Activated T-cell treated with anti-CD3 and anti-CD28 coated beads for 24 hours (primary cell): ENCODE results near the gene CRABP1.

Experiments used
- DNase-seq: peaks from one replicate; pipeline ENCODE4 v3.0.0-alpha.2; 2020; ENCODE audit warnings: low read depth

The CRABP1 gene

DNA sequence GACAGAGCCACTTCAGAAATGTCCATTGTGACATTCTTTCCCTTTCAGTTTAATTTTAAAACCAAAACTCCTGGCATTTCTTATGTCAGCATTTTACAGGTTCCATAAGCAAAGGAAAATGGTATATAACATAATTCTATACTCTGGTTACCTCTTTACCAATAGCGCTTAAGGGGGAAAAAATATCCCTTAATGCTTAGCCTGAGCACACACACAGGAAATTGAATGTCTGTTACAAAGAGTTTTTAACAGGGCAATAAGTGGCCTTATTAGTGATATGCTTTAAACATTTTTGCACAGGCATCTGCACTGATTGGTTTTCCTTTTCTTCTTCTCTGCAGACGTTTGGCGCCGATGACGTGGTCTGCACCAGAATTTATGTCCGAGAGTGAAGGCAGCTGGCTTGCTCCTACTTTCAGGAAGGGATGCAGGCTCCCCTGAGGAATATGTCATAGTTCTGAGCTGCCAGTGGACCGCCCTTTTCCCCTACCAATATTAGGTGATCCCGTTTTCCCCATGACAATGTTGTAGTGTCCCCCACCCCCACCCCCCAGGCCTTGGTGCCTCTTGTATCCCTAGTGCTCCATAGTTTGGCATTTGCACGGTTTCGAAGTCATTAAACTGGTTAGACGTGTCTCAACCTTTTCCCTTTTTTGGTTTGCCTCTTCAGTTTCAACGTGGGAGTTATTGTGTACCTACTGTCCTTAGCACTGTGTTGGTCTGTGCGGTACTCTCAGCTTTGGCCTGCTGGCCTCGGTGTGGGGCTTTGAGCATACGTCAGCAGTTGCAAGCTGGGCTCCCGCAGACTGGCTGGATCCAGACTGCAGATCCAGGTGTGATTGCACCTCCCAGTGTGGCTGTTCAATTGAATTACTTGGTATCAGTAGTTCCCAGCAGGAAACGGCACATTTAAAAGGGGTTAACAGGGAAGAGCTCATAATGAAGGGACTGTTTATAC is 7.7 kb downstream of the CRABP1 start:
- no peak for DNase-seq

DNA sequence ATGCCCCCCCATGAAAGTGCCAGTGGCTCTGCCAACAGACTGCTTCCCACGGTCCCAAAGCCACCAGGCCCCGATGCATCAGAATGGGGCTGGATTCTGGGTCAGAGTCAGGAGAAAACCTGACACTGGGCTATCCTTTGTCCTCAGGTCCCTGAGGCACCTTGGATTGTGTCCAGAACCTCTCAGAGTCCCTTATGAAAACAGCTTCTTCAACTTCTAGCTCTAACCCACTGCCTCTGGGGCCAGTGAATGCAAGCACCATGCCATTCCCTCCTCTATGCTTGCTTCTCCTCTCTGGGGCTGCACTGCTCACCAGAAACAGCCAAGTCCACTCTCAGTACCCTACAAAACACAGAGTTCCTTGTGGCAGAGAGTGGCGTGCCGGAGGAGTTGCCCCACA is 9.9 kb downstream of the CRABP1 start:
- no peak for DNase-seq

- DNase-seq: no peak
These were observed 11.4 kb downstream of the CRABP1 start for GRCh38 chr15:78351539-78351938.

DNA sequence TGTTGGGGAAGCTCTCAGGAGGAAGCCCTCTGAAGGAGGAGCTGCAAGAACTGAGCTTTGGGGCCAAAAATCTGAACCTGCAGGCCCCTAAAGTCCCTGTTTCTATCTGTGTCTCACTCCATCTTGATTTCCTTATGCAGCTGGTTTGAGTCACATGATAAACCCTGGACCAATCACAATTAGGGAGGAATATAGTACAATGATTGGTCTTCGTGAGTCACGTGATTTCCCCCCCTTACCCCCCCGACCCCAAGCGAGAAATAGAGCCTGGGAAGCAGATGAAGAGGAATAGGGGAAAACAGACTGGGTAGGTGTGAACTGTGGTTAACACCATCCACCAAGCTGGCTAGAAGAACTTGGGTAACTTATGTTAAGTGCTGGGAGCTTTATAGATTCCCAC is 12.9 kb downstream of the CRABP1 start:
- no peak for DNase-seq

GRCh38 chr15:78355177-78355576 is 15.0 kb downstream of the CRABP1 start:
- DNase-seq: no peak

GRCh38 chr15:78358102-78358870 is 18.1 kb downstream of the CRABP1 start:
- DNase-seq: no peak

GRCh38 chr15:78359041-78359808 is 19.1 kb downstream of the CRABP1 start:
- no peak for DNase-seq

DNA sequence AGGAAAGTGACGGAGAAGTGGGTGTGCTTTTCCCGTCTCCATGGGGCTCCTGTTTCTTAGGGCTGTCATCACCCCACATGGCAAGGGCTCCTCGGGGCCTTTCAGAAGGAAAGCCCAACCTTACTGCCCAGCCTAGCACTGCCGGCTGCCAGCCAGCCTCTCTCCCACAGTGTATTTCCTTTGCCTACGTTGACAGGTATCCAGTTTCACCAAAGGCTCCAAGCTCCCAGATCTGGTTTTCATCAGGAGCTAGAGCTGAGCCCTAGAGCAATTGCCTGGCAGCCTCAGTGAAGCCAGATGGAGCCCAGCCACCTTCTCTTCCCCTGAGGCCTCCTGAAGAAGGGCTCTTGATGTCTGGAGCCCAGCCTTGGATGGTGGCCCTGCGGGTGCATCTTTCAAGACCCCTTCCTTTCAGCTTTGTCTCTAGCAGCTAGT is 20.2 kb downstream of the CRABP1 start:
- no peak for DNase-seq

DNA sequence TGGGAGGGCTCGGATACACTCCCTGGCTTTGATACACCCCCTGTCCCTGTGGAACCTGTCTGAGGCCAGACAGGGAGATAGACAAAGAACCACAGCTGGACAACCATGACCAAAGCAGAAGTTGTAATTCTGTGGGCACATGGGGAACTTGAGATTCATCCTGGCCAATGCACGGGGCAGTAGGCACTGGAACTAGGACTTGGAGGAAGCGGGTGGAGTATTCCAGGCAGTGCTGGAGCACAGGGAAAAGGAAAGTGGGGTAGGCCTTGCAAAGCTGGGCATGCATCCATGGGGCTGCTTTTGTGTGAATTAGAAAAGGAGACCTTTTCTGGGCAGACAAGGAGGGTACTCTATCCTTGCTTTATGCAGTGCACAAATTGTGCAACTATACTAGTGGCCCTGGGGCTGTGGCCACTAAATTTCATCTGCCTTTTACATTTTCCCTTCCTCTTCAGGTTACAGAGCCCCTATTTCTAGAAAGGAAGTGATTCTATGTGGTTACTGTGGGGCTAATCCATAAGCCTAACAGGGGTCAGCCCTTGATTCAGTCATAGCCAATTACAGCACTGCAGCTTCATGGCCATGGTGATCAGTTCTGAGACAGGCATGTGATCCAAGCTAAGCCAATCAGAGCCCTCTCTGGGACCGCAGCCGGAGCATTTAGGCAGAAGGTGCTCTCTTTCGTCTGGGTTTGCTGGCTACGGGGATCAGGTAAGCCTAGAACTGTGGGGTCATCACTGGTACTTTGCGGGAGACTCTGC is 21.0 kb downstream of the CRABP1 start:
- DNase-seq: no peak

DNA sequence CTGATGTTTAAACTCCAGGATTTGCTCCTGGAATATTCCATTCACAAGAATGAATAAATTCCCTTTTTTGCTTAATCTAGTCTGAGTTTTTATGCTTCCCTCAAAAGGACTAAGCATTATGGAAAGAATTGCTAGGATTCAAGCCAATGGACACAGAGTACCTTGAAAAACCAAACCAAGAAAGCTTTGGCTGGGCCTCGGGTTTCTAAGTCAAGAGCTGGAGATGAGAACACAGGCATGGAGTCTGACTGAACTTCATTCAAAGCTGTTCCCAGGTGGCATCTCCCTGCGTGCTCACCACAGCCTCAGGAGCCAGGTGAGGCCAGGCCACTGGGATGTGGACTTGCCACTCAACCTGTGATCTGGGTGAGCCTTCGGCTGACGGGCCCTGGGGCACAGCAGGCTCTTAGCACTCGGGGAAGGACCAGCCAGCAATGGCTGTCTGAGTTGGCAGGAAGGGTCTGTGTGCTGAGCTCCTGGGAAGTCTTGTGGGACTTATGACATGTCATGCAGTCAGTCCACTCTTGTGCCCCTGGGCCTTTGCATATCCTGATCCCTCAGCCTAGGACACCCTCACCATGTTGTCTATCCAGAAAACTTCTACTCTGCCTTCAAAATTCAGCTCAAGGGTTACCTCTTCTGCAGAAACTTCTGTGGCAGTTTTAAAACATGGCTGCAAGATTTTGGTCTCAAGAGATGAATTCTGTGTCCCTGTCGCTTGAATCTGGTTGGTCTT is 21.8 kb downstream of the CRABP1 start:
- no peak for DNase-seq

DNA sequence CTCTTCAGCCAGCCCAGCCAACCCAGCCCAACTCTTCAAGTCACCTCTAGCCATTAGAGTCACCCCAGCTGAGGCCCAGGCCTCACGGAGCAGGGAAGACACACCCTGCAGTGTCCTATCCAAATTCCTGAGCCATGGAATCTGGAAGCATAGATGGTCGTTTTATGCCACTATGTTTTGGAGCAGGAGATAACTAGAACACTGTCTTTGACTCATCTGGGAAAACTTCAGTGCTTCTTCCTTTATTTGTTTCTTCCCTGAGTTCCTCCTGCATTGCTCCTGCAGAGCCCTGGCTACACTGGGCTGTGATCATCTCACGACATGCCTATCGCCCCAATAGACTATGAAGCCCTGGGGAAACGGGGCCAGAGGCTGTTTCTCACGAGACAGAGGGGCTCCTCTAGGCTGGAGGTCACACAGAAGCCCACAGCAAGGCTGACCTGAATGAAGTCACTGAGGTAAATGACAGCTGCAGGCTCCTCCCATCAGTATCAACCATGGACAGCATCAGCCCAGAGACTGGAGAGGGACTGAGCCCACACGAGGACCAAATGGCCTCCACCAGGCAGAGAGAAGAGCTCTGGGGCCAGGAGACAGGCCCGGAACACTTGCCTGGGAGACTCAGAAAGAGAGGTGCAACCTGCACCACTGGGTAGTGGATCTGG is 22.7 kb downstream of the CRABP1 start:
- DNase-seq: no peak

GRCh38 chr15:78363381-78363734 is 23.2 kb downstream of the CRABP1 start:
- no peak for DNase-seq

- no peak for DNase-seq
These were observed 24.1 kb downstream of the CRABP1 start for GRCh38 chr15:78364233-78364632.

DNA sequence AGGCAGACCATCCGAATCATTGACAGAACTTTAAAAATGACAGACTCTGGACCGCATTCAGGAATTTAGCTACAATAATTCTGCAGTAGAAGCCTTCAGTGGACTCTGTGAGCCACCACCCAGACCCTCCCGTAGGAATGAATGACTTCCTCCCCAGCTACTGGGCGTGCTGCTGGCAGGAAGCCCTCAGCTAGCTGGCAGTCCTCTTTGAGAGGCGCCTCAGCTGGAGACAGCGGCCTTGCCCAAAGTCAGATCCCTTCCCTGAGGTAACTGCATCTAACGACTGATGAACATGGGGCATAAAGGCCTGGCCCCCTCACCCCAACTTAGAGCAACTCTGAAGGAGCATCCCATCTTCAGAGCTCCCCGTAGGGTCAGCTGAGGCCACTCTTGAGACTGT is 25.8 kb downstream of the CRABP1 start:
- no peak for DNase-seq

DNA sequence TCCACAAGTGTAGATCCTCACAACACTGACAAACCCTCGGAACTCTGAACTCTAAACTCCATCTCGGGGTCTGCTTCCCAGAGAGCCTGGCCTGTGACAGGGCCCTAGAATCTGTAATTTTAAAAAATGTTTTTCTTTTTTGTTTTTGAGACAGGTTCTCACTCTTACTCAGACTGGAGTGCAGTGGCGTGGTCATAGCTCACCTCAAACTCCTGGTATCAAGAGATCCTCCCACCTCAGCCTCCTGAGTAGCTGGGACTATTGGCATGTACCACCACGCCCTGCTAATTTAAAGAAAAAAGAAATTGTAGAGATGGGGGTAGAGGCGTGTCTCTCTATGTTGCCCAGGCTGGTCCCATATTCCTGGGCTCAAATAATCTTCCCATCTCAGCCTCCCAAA is 26.2 kb downstream of the CRABP1 start:
- DNase-seq: no peak

DNA sequence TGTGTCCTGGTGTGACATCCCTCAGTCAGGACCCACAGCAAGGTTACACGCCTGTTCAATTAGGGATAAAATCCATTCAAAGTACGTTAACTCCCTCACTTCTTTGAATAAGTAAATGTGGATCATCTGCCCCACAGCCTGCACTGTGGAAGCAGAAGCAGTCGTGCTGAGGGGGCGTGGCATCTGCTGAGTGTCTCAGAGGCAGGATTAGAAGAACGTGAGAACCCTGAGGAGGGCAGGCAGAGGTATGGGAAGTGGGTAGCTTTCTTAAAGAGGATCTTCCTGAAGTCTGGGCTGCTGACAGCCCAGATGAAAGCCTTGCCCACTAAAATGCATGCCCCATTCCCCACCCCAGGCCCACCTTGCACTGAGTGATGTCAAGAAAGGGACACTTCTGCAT is 28.5 kb downstream of the CRABP1 start:
- no peak for DNase-seq

DNA sequence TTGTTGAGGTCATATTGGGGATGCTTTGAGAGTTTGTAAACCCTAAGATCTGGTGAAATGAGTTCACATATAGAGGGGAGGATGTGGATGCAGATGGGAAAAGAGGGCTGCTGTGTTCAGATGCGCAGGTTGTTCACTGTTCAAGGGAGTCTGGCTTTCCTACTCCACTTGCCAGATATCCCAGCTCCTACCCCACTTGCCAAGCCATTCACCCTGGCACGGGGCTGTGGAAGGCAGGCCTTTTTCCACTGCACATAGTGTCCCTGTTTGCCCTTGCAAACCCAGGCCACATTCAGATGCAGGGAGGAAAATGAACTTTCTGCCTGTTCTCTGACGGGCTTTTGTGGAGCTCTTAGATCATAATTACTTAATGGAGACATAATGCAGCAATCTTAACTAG is 29.0 kb downstream of the CRABP1 start:
- DNase-seq: no peak

GRCh38 chr15:78370013-78370412 is 29.9 kb downstream of the CRABP1 start:
- DNase-seq: no peak

DNA sequence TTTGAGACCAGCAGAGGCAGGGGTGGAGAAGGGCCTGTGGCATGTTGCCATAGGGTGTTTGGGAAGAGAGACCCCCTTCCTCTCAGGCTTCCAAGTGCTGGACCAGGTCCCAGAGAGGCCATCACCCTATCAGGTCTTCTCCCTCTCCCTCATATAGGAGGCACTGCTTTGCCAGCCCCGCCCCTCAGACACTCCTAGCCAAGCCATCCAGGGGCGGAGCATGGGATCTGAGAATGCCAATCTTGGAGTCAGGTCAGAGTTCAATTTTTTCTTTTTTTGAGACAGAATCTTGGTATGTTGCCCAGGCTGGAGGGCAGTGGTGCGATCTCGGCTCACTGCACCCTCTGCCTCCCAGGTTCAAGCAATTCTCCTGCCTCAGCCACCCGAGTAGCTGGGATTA is 32.7 kb downstream of the CRABP1 start:
- no peak for DNase-seq
